HG03060 (cell line): ENCODE data around the gene ADAM19.

ENCODE experiments used
- ATAC-seq: cut with Tn5 transposase; IDR thresholded peaks from one replicate; pipeline ENCODE4 v1.9.1; 2021; ENCODE audit warnings: low read depth, moderate number of reproducible peaks; ENCODE audit not compliant: unreplicated experiment

ADAM19 gene, protein sequence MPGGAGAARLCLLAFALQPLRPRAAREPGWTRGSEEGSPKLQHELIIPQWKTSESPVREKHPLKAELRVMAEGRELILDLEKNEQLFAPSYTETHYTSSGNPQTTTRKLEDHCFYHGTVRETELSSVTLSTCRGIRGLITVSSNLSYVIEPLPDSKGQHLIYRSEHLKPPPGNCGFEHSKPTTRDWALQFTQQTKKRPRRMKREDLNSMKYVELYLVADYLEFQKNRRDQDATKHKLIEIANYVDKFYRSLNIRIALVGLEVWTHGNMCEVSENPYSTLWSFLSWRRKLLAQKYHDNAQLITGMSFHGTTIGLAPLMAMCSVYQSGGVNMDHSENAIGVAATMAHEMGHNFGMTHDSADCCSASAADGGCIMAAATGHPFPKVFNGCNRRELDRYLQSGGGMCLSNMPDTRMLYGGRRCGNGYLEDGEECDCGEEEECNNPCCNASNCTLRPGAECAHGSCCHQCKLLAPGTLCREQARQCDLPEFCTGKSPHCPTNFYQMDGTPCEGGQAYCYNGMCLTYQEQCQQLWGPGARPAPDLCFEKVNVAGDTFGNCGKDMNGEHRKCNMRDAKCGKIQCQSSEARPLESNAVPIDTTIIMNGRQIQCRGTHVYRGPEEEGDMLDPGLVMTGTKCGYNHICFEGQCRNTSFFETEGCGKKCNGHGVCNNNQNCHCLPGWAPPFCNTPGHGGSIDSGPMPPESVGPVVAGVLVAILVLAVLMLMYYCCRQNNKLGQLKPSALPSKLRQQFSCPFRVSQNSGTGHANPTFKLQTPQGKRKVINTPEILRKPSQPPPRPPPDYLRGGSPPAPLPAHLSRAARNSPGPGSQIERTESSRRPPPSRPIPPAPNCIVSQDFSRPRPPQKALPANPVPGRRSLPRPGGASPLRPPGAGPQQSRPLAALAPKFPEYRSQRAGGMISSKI

GRCh38 chr5:157575381-157576020, at the start of gene ADAM19:
Gene ADAM19 (minus strand): TSS chr5:157575775. CDS start chr5:157575696, 79 bp downstream.
- no peak for ATAC-seq

GRCh38 chr5:157624144-157624543, 48.6 kb upstream of the ADAM19 start:
- no peak for ATAC-seq

GRCh38 chr5:157620776-157621175, 45.2 kb upstream of the ADAM19 start:
- no peak for ATAC-seq

DNA sequence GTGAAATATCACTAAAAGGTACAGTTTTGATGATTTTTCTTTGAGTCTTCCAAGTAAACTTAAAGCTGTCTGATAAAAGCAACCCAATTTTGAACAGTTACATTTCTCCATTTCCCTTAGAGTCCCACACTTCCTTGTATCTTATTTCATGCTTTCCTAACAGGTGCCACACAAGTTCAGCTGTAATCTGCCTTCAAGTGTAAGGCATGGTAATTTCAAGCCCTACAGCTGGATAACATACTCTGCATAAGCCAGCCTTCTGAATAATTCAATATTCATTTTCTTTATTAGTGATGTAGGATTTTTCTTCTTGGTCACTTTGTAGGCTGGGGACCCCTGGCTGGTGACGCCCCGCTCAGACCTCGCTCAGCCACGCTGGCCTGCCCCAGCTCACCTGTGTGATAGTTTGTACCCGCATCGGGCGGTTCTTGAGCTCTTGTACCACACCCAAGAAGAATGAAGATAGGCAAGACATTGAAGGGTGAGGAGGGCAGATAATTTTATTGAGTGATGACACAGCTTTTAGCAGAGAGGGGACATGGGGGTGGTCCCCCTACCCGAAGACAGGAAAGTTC, 42.7 kb upstream of the ADAM19 start:
- no peak for ATAC-seq

DNA sequence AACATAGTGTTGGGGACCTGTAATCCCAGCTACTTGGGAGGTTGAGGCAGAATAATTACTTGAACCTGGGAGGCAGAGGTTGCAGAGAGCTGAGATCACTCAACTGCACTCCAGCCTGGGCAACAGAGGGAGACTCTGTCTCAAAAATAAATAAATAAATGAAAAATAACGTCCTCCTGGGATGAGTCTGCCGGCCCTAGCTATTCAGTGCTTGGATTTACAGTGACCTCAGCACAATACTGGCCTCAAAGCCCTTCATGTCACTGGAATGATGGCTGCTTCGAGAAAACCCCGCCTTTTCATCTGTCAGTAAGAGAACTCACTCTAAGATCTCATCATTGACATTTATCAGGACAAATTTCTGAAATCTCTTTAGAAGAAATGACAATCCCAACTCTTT, 41.2 kb upstream of the ADAM19 start:
- no peak for ATAC-seq

GRCh38 chr5:157613385-157614245, 38.0 kb upstream of the ADAM19 start:
- no peak for ATAC-seq

GRCh38 chr5:157612581-157612980, 37.0 kb upstream of the ADAM19 start:
- no peak for ATAC-seq

- ATAC-seq, result peak; percentile 36
Observed at GRCh38 chr5:157611571-157612476, 36.2 kb upstream of the ADAM19 start.

- no peak for ATAC-seq
Observed at GRCh38 chr5:157610990-157611389, 35.4 kb upstream of the ADAM19 start.

DNA sequence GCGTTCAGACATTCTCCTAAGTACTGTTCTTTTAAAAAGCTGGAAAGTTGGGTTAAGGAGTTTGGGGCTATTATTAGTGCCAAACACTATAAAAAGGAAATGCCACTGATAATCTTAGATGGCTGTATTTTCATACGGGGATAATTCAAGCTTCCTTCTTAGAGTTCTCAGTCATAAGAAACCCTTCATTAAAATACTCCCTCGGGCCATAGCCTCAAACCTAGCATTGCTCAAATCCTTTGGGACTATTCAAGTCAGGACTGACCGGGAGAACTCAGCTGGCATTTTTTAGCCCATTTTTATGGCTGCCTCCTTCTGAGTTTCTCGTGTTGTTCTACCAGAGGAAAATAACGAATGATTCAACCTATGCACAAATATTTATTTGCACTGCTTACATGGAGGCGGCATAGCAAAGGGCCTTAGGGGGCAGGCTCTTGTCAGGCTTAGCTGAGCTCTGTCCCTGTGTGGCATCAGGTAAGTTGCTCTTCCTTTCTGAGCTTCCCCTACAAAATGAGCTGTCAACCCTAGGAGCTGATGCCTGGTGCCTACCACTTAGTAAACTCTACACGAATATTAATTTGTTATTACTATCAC, 33.5 kb upstream of the ADAM19 start:
- no peak for ATAC-seq

- ATAC-seq, result no peak
Observed at GRCh38 chr5:157607371-157608161, 32.0 kb upstream of the ADAM19 start.

- ATAC-seq, result no peak
Observed at GRCh38 chr5:157606046-157606445, 30.5 kb upstream of the ADAM19 start.

- no peak for ATAC-seq
Observed at GRCh38 chr5:157603333-157604190, 28.0 kb upstream of the ADAM19 start.

GRCh38 chr5:157602505-157602904, 26.9 kb upstream of the ADAM19 start:
- ATAC-seq, result peak; percentile 28

- ATAC-seq, result no peak
Observed at GRCh38 chr5:157600252-157600651, 24.7 kb upstream of the ADAM19 start.

DNA sequence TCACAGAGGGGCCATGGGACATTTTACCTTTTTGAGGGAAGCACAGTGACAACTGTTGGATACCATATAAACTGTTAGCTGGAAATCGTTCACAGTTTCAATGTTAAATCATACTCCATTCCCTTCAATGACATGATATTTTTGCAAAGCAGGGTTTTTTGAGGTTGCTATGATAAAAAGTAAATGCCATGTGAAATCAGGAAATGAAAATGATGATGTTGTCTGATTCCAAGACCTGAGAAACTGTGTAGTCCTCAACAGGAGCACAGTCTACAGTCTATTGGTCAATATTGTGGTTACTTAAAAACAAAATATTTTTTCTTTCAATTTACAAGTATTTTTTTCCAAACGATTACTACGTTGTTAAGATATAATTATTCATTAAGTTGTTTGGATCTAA, 24.0 kb upstream of the ADAM19 start:
- ATAC-seq, result no peak
